Stimulated activated effector memory CD8-positive, alpha-beta T cell treated with anti-CD3 and anti-CD28 coated beads, Interleukin-12 subunit alpha, Interleukin-12 subunit beta, amount 100 ng/mL, for 72 hours (primary cell): ENCODE results near the gene SNAPC4.

Experiments used
- ATAC-seq: fragments of 150-1000 bp; cut with Tn5 transposase; 2 replicates; pipeline ENCODE4 v1.10.0; 2021
- DNase-seq, 2 donors: peaks; one replicate each; pipeline ENCODE4 v3.0.0; 2021 to 2022; ENCODE audit warnings: low spot score in 2 of 2
- H3K27ac Mint-ChIP-seq: one replicate; pipeline ENCODE4 v1.8.0; 2022; ENCODE audit warnings: mild to moderate bottlenecking, mixed read lengths
- H3K36me3 Mint-ChIP-seq: one replicate; pipeline ENCODE4 v1.8.0; 2022; ENCODE audit warnings: mild to moderate bottlenecking, mixed read lengths
- H3K4me1 Mint-ChIP-seq: one replicate; pipeline ENCODE4 v1.8.0; 2022; ENCODE audit warnings: mixed read lengths
- H3K4me3 Mint-ChIP-seq: one replicate; pipeline ENCODE4 v1.8.0; 2022; ENCODE audit warnings: mild to moderate bottlenecking, mixed read lengths
- H3K9me3 Mint-ChIP-seq: one replicate; pipeline ENCODE4 v1.8.0; 2022; ENCODE audit warnings: mixed read lengths

SNAPC4 gene

DNA sequence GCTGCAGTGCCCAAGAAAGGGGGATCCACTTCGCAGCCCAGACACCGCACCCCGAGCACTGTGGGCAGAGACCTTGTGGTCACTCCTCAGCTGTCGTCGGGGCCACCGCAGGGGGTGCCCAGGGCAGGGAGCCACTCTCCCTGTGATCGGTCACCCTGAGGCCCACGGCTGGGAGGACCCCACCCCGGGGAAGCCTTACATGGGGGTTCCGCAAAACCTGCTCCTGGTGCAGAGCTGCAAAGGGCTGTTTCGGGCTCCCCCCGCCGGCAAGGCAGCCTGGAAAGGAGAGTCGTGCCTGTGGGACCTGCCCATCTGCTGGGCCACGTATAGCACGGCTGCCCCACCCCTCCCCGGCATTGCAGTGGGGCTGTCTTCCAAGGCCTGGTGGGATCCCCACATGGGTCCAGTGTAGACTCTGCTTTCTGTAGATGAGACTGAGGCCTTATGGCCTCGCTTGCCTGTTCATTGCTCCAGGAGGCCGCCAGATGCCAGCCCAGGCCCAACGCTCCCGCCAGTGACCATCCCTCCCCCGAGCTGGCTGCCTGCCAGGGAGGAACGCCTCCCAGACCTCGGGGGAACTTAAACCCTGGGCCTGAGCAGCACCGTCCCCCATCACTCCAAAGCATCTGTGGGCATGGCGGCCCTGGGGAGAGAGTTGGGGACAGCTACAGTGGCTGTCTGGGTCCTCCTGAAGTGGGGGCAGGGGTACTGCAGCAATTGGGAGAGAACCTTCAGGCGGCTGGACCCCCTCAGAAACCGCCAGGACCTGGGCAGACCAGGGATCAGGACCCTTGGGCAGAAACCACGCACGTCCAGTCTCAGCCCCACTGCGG, 34.8 kb downstream of the SNAPC4 start:
- no peaks in the 10 kb centered on the region for H3K9me3 Mint-ChIP-seq
- H3K4me1 Mint-ChIP-seq, result peaks cover 9% of the 10 kb centered on the region
- peak overlapping the region; percentile 66 for H3K4me3 Mint-ChIP-seq
- no peak for ATAC-seq
- no peak for DNase-seq
- peaks cover 8% of the 10 kb centered on the region for H3K36me3 Mint-ChIP-seq
- H3K27ac Mint-ChIP-seq, result no peak overlapping the region

DNA sequence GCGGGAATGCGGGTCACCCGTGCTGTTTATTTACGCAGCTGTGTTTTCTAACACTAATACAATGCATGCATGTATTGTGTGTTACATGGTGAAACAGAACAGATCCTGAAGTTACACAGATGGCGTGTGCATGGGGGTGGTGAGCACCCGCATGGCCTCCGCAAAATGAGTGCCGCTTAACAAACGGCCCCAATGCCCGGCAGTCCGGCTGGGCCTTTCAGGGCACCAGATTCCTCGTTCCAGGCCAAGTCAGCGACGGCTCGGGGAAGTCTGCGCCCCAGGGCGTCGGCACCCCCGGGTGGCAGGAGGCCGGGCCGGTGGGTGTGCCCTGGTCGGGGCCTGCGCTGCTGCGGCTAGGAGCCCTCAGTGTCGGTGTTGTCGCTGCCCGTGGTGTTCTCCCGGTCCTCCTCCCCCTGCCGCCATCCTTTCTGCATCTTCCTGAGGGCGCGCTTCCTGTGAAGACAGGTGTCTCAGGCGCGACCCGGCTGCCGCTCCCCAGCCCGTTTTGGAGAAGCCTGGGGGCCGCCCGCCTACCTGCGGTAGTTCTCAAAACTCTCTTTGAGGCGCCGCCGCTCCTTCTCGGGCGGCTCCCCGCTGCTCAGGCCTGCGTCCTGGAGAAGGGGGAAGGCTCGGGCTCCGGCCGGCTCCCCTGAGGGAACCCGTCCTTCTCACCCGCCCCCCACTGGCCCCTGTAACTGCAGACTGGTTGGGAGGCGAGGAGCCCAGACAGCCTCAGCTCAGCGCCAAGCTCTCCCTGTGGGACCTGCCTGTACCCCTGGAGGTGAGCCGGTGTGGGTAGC, 35.8 kb downstream of the SNAPC4 start:
- no peak for DNase-seq

DNA sequence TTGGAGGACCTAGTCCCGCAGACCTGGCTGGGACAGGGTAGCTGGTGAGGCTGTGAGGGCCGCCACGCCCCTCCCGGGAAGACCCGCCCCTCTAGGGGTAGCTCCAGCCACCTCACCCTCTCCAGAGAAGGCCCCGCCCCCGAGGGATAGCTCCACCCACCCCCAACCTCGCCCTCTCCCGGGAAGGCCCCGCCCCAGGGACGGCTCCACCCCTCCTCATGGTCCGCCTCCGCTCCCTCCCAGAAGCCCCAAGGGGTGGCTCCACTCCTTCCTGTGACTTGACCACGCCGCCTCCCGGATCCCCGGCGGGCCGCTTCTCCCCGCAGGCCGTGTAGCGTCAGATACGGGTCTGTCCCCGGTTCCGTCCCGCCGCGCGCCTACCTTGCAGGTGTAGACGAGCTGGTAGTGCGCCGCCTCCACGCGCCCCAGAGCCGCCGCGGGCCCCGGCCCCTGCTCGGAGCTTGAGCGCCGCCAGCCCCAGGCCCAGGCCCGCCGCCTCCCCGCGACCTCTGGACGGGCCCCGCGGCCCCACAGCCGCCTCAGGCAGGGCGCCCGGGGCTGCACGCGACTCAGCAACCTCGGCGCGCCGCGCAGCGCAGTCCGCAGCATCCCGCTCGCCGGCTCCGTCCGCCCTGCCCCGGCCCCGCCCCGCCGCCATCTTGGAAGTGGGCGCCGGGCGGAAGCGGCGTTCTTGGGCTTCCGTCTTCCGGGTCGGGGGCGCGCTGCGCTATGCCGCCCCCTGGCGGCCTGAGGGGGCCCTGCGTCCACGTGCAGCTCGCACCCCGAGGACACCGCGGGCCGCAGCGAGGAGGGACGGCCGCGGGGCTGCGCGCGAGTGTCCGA, 36.6 kb downstream of the SNAPC4 start, which contains the start of gene DNLZ:
Gene DNLZ (minus strand): TSS at position 639 of the 843 bp plus-strand sequence. CDS start 30 bp downstream, at position 609.
- Mint-ChIP-seq H3K4me1 (peaks cover 9% of the 10 kb centered on the region), H3K27ac (peak within 1 kb of the TSS; percentile 81)

More for the DNA sequence above, 35.8 kb downstream of the SNAPC4 start:
- H3K27ac Mint-ChIP-seq, result no peak overlapping the region
- H3K4me3 Mint-ChIP-seq, result peak overlapping the region; percentile 66
- ATAC-seq, result no peak
- peaks cover 9% of the 10 kb centered on the region for H3K4me1 Mint-ChIP-seq
- peaks cover 8% of the 10 kb centered on the region for H3K36me3 Mint-ChIP-seq
- no peaks in the 10 kb centered on the region for H3K9me3 Mint-ChIP-seq

DNA sequence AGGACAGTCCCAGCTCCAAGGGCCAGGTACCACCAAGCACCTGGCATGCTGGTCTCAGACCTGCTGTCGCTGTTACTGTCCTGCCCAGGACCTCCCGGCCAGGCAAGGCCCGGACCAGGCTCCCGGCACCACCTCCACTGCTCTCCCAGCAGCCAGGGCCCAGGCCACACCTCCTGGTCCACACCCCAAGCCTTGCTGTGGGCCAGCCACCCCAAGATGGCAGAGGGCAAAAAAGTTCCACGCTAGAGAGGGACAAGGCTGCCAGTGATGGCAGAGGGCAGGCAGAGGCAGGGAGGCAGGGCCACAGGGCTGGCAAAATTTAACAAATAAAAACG, 37.6 kb downstream of the SNAPC4 start:
- Mint-ChIP-seq H3K4me3 (peak overlapping the region; percentile 66), H3K36me3 (peaks cover 14% of the 10 kb centered on the region), H3K4me1 (peaks cover 9% of the 10 kb centered on the region), H3K27ac (peak overlapping the region; percentile 81), H3K9me3 (no peaks in the 10 kb centered on the region)
- ATAC-seq (no peak), DNase-seq (no peak)

More for the DNA sequence above, 36.6 kb downstream of the SNAPC4 start, which contains the start of gene DNLZ:
- ATAC-seq (peak; percentile 84), DNase-seq (peak; percentile 89 to 97)
- Mint-ChIP-seq H3K36me3 (peaks cover 11% of the 10 kb centered on the region), H3K4me3 (peak within 1 kb of the TSS; percentile 66), H3K9me3 (no peaks in the 10 kb centered on the region)

DNA sequence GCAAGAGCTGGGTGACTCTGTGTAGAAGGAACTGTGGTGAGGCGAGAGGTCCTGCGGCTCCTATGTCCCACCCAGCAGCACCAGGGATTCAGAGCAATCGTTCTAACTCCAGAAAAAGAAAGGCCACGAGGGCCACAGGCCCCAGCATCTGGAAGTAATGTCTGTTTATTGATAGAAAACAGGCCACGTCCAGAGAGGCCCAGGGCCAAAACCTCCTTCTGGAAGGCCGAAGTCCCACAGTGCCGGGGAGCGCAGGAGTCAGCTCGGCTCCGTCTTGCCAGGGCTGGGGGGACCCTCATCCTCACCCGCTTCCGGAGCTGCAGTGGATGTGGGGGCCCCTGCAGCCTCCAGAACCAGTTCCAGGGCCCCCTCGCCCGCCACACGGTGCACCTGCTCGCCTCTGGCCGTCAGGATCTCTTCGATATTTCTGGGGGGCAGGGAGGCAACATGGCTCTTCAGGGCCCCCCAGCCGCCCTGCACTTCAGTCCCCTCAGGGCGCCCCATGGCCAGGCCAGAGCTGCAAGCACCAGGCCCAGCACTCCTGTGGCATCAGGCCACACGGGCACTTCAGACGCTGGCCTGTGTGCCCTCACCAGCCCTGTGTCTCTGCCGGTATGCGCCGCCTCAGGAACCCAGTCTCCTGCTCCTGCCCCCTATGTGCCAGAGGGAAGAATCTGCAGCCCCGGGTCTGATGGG, 38.1 kb downstream of the SNAPC4 start:
- no peaks in the 10 kb centered on the region for H3K9me3 Mint-ChIP-seq
- H3K36me3 Mint-ChIP-seq, result peaks cover 14% of the 10 kb centered on the region
- H3K4me3 Mint-ChIP-seq, result no peak overlapping the region

DNA sequence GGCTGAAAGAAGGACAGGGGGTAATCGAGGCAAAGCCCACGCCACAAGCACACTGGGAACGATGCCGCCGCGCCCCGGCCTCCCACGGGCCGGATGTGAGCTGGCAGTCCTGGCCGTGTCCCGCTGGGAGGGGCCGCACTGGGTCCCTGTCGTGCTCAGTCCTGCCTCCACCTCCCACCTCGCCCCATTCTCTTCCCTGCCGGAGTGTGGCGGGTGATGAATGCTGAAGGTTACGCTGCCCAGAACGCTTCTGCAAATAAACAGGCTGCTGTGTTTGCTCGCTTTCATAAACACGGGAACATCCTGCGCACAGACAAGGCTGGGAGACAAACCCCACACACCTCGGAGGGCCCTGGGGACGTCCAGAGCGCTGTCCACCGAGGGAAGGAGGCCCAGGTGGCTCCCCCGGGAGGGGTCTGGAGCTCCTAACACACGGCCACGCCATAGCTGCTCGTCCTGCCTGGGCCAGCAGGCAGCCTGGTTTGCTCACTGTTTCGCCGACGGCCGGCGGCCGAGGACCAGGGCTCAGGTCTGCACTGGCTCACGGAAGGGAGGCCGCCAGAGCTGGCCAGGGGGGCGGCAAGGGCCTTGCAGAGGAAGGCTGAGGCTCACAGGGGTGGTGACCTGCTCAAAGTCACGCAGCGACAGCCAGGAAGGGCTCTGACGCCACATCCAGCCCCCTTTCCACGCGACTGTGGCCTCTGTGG, 38.8 kb downstream of the SNAPC4 start:
- no peak for DNase-seq
- Mint-ChIP-seq H3K9me3 (no peaks in the 10 kb centered on the region), H3K4me1 (peaks cover 9% of the 10 kb centered on the region), H3K4me3 (no peak overlapping the region), H3K36me3 (peaks cover 14% of the 10 kb centered on the region), H3K27ac (peak overlapping the region; percentile 81)
- no peak for ATAC-seq

More for the DNA sequence above, 38.1 kb downstream of the SNAPC4 start:
- H3K27ac Mint-ChIP-seq, result peak overlapping the region; percentile 81
- H3K4me1 Mint-ChIP-seq, result peaks cover 9% of the 10 kb centered on the region
- no peak for ATAC-seq
- no peak for DNase-seq

DNA sequence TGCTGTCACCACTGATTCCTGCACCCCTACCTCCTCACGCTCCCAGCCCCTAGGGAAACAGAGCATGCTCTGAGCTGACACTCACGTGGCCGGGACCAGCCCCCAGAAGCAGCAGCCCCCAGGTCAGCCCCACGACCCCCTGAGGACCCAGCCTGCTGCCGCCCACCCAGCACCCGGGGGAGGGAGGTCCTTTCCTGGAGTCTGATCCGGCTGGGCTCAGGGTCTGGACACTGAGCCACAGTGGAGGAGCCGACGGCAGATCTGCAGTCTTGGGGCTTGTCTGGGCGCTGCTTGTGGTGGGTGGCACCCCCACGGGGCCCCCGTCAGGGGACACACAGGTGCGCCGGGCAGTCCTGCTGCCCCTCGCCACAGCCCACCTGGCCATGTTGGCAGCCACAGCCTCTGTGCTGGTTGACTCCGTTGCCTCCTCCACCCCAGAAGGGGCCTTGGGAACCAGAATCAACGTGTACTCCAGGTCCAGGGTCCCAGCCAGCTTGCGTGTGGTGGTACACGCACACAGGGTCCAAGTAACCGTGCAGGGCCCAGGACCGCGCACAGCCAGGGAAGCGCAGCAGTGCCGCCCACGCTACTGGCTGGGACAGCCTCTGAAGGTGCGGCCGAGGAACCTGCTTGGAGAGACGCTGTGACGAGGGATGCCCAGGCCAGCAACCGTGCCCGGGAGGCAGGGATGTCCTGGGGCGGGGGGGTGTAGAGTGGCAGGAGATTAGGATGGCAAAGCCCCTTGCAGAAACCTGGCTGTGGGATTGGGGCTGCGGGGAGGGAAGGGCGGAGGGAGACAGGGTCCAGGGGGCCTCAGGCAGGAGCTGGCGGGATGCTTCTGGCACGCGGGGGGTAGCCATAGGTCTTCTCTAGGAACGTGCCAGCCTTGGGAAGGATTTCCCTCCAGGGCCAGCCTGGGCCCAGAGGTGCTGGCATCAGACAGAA, 39.9 kb downstream of the SNAPC4 start:
- DNase-seq, result no peak
- no peak overlapping the region for H3K4me3 Mint-ChIP-seq
- no peak overlapping the region for H3K27ac Mint-ChIP-seq
- peaks cover 9% of the 10 kb centered on the region for H3K4me1 Mint-ChIP-seq
- H3K9me3 Mint-ChIP-seq, result no peaks in the 10 kb centered on the region
- ATAC-seq, result no peak
- peaks cover 14% of the 10 kb centered on the region for H3K36me3 Mint-ChIP-seq

DNA sequence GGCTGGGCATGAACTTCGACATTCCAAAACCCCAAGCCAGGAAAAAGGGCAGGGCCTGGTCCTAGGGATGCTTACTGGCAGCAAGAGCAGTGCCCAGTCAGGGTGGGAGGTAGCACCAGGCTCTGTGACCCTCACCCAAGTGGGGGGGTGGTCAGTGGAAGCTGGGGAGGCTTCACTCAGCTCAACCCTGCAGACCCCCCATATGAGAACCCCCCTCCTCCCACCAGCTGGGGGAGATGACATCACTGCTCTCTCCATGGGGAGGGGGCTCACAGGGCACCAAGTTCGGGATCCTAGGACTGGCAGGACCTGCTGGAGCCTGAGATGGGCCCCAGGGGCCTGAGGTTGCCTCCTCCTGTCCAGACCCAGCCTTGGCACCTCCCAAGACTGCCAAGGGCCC, 41.1 kb downstream of the SNAPC4 start:
- Mint-ChIP-seq H3K4me1 (peaks cover 9% of the 10 kb centered on the region), H3K36me3 (peaks cover 20% of the 10 kb centered on the region), H3K9me3 (no peaks in the 10 kb centered on the region), H3K4me3 (no peak overlapping the region), H3K27ac (no peak overlapping the region)
- no peak for DNase-seq
- ATAC-seq, result no peak

DNA sequence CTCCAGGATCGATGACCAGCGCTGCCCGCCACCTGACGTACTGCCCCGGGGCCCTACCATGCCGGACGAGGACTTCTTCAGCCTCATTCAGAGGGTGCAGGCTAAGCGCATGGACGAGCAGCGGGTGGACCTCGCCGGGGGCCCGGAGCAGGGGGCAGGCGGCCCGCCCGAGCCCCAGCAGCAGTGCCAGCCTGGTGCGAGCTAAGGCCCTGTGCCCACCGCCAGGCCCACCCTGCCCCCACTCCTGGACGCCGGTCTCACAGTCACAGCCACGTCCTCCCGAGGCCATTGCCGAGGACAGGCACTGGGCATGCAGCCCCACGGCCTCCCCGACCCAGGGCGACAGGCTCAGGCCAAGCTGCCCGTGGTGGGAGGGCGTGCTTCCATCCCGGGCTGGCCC, 42.0 kb downstream of the SNAPC4 start:
- peaks cover 9% of the 10 kb centered on the region for H3K4me1 Mint-ChIP-seq
- H3K9me3 Mint-ChIP-seq, result no peaks in the 10 kb centered on the region
- no peak for DNase-seq
- no peak overlapping the region for H3K27ac Mint-ChIP-seq
- H3K36me3 Mint-ChIP-seq, result peaks cover 16% of the 10 kb centered on the region
- ATAC-seq, result no peak
- no peak overlapping the region for H3K4me3 Mint-ChIP-seq

DNA sequence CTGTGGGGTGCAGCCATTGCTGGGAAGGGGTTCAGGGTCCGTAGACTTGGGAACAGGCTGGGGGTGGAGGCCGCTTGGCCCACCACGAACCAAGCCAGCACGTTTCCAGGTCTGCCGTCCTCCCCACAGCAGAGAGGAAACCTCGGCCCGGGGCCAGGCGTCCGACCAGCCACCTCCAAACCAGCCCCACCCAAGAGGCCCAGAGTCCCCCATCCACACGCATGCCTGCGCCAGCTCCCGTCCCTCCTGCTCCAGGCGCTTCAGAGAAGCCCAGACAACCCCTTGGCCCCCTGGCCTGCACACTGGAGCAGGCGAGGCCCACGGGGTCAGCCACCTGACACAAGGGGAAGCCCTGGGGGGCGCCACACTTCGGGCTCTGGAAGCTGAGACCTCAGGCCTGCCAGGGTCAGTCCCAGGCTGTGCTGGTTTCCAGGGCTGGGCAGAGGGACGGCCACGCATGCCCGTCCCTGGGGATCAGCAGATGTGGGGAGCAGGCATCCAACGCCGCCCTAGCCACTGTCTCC, 42.7 kb downstream of the SNAPC4 start:
- H3K4me1 Mint-ChIP-seq, result peaks cover 1% of the 10 kb centered on the region
- H3K27ac Mint-ChIP-seq, result no peak overlapping the region
- H3K36me3 Mint-ChIP-seq, result peaks cover 11% of the 10 kb centered on the region
- ATAC-seq, result no peak
- DNase-seq, result no peak
- H3K4me3 Mint-ChIP-seq, result no peak overlapping the region
- no peaks in the 10 kb centered on the region for H3K9me3 Mint-ChIP-seq

DNA sequence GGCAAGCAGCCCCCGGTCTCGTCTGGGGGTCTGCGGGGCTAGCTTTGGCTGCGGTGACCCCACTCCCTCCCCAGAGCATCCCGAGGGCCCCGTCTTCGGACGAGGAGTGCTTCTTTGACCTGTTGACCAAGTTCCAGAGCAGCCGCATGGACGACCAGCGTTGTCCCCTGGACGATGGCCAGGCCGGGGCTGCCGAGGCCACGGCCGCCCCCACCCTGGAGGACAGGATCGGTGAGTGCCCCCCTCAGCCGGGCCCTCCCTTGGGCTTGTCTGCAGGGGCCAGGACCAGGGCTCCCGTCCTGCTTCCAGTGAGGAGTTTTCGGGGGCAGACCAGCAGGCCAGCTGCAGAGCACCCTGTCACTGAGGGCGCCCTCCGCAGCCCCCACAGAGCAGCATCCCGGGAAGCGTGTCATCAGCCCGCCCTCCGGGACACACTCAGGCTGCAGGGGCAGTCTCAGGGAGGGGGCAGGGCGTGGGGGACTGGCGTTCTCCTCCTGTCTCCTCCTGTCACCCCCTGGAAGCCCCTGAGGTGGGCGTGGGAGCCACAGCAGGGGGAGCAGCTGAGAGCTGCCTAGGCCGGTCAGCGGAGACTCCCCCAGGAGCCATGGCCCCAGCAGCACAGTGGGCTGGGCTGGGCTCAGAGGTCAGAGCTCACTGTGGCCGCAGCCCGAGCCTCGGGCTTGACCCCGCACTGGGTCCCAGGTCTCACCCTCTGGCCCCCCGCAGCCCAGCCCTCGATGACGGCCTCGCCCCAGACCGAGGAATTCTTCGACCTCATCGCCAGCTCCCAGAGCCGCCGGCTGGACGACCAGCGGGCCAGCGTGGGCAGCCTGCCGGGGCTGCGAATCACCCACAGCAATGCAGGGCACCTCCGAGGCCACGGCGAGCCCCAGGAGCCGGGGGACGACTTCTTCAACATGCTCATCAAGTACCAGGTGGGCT, 44.1 kb downstream of the SNAPC4 start:
- Mint-ChIP-seq H3K4me1 (no peaks in the 10 kb centered on the region), H3K27ac (no peak overlapping the region), H3K9me3 (no peaks in the 10 kb centered on the region), H3K36me3 (peaks cover 11% of the 10 kb centered on the region), H3K4me3 (no peak overlapping the region)
- no peak for ATAC-seq
- no peak for DNase-seq

DNA sequence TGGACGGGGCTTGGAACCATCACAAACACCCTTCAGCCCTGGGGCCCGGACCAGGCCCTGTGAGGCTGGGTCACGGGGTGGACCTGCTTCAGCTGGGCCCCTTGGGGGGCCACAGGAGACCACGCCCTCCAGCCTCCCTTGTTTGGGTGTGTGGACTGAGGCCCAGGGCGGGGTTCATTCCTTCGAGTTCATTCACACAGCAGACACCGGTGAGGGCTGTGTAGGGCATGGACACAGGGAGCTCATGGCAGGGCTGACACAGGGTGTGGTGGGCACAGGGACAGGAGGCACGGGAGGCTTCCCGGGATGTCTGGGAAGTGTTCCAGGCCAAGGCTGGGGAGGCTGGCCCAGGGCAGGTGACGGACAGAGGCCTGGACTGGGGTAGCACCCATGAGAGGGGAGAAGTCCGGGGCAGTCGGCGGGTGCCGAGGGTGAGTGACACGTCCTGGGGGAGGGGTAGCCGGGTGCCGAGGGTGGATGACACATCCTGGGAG, 45.3 kb downstream of the SNAPC4 start:
- DNase-seq (no peak), ATAC-seq (no peak)
- Mint-ChIP-seq H3K27ac (peak overlapping the region; percentile 34), H3K36me3 (peaks cover 11% of the 10 kb centered on the region), H3K9me3 (no peaks in the 10 kb centered on the region), H3K4me3 (no peak overlapping the region), H3K4me1 (no peaks in the 10 kb centered on the region)
